Measurements from ENCODE around the gene MANEAL.

DNA sequence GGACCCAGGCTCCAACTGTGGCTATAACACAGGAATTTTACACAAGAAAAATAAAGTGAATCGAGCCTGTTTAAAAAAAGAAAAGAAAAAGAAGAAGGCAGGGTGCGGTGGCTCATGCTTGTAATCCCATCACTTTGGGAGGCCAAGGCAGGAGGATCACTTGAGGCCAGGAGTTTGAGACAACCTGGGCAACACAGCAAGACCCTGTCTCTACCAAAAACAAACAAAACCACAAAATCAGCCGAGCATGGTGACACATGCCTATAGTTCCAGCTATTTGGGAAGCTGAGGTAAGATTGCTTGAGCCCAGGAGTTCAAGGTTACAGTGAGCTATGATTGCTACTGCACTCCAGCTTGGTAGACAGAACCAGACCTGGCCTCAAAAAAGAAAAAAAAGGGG is 48.0 kb downstream of the MANEAL start:
- TF ChIP-seq, protein P1, sequence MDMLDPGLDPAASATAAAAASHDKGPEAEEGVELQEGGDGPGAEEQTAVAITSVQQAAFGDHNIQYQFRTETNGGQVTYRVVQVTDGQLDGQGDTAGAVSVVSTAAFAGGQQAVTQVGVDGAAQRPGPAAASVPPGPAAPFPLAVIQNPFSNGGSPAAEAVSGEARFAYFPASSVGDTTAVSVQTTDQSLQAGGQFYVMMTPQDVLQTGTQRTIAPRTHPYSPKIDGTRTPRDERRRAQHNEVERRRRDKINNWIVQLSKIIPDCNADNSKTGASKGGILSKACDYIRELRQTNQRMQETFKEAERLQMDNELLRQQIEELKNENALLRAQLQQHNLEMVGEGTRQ (CRISPR knock-in tag; IDR thresholded peaks at IDR 0.05) = no peak
- TF ChIP-seq, protein P2, sequence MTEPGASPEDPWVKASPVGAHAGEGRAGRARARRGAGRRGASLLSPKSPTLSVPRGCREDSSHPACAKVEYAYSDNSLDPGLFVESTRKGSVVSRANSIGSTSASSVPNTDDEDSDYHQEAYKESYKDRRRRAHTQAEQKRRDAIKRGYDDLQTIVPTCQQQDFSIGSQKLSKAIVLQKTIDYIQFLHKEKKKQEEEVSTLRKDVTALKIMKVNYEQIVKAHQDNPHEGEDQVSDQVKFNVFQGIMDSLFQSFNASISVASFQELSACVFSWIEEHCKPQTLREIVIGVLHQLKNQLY (CRISPR knock-in tag; IDR thresholded peaks at IDR 0.05) = no peak
- TF ChIP-seq CTCF (IDR thresholded peaks at IDR 0.05) (no peak), CREM (CRISPR knock-in tag; IDR thresholded peaks at IDR 0.05) (no peak), FOXP1 (CRISPR knock-in tag; IDR thresholded peaks at IDR 0.05; ENCODE audit: borderline replicate concordance) (no peak), ESRRA (CRISPR knock-in tag; IDR thresholded peaks at IDR 0.05; ENCODE audit: borderline replicate concordance) (no peak), GTF2I (CRISPR knock-in tag; conservative IDR thresholded peaks at IDR 0.05) (no peak), ZNF512 (CRISPR knock-in tag; IDR thresholded peaks at IDR 0.05; ENCODE audit: borderline replicate concordance) (no peak), SP1 (CRISPR knock-in tag; conservative IDR thresholded peaks at IDR 0.05) (no peak), IRF2 (CRISPR knock-in tag; IDR thresholded peaks at IDR 0.05; ENCODE audit: borderline replicate concordance, low read depth) (no peak)
- TF ChIP-seq, protein P3, sequence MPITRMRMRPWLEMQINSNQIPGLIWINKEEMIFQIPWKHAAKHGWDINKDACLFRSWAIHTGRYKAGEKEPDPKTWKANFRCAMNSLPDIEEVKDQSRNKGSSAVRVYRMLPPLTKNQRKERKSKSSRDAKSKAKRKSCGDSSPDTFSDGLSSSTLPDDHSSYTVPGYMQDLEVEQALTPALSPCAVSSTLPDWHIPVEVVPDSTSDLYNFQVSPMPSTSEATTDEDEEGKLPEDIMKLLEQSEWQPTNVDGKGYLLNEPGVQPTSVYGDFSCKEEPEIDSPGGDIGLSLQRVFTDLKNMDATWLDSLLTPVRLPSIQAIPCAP (CRISPR knock-in tag; IDR thresholded peaks at IDR 0.05) = no peak
- TF ChIP-seq, protein P4, sequence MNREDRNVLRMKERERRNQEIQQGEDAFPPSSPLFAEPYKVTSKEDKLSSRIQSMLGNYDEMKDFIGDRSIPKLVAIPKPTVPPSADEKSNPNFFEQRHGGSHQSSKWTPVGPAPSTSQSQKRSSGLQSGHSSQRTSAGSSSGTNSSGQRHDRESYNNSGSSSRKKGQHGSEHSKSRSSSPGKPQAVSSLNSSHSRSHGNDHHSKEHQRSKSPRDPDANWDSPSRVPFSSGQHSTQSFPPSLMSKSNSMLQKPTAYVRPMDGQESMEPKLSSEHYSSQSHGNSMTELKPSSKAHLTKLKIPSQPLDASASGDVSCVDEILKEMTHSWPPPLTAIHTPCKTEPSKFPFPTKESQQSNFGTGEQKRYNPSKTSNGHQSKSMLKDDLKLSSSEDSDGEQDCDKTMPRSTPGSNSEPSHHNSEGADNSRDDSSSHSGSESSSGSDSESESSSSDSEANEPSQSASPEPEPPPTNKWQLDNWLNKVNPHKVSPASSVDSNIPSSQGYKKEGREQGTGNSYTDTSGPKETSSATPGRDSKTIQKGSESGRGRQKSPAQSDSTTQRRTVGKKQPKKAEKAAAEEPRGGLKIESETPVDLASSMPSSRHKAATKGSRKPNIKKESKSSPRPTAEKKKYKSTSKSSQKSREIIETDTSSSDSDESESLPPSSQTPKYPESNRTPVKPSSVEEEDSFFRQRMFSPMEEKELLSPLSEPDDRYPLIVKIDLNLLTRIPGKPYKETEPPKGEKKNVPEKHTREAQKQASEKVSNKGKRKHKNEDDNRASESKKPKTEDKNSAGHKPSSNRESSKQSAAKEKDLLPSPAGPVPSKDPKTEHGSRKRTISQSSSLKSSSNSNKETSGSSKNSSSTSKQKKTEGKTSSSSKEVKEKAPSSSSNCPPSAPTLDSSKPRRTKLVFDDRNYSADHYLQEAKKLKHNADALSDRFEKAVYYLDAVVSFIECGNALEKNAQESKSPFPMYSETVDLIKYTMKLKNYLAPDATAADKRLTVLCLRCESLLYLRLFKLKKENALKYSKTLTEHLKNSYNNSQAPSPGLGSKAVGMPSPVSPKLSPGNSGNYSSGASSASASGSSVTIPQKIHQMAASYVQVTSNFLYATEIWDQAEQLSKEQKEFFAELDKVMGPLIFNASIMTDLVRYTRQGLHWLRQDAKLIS (CRISPR knock-in tag; IDR thresholded peaks at IDR 0.05; ENCODE audit: borderline replicate concordance) = no peak
- TF ChIP-seq, protein P5, sequence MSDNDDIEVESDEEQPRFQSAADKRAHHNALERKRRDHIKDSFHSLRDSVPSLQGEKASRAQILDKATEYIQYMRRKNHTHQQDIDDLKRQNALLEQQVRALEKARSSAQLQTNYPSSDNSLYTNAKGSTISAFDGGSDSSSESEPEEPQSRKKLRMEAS (CRISPR knock-in tag; IDR thresholded peaks at IDR 0.05) = no peak
- TF ChIP-seq, protein P6, sequence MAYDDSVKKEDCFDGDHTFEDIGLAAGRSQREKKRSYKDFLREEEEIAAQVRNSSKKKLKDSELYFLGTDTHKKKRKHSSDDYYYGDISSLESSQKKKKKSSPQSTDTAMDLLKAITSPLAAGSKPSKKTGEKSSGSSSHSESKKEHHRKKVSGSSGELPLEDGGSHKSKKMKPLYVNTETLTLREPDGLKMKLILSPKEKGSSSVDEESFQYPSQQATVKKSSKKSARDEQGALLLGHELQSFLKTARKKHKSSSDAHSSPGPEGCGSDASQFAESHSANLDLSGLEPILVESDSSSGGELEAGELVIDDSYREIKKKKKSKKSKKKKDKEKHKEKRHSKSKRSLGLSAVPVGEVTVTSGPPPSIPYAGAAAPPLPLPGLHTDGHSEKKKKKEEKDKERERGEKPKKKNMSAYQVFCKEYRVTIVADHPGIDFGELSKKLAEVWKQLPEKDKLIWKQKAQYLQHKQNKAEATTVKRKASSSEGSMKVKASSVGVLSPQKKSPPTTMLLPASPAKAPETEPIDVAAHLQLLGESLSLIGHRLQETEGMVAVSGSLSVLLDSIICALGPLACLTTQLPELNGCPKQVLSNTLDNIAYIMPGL (CRISPR knock-in tag; IDR thresholded peaks at IDR 0.05) = no peak
